IPS DF 6.9 (cell line): ENCODE data around the gene NTRK3.

Experiments used
- DNase-seq: peaks from one replicate; pipeline ENCODE4 v3.0.0-alpha.2; 2013; ENCODE audit warnings: low read depth, low spot score
- H3K27ac ChIP-seq: one replicate; pipeline ENCODE4 v1.5.1; 2013; ENCODE audit warnings: low read length, control low read depth
- H3K27me3 ChIP-seq: 2 replicates; pipeline ENCODE4 v1.6.1; 2013; ENCODE audit warnings: mild to moderate bottlenecking, low read length; ENCODE audit not compliant: control insufficient read depth, insufficient read depth
- H3K36me3 ChIP-seq: 2 replicates; pipeline ENCODE4 v1.6.1; 2013; ENCODE audit warnings: low read length; ENCODE audit not compliant: control insufficient read depth, insufficient read depth
- H3K4me1 ChIP-seq: 2 replicates; pipeline ENCODE4 v1.6.1; 2013; ENCODE audit warnings: low read length; ENCODE audit not compliant: control insufficient read depth, insufficient read depth
- H3K4me3 ChIP-seq: 2 replicates; pipeline ENCODE4 v1.5.1; 2013; ENCODE audit warnings: mild to moderate bottlenecking, low read length
- H3K9me3 ChIP-seq: 2 replicates; pipeline ENCODE4 v1.6.1; 2013; ENCODE audit warnings: low read length, inconsistent platforms; ENCODE audit not compliant: control insufficient read depth, insufficient read depth
- WGBS: extraction: QIAGEN DNeasy Blood & Tissue Kit; methylation state at CpG from one replicate; pipeline ENCODE4 v1.1.7; 2013; ENCODE audit warnings: mixed read lengths, missing lambda C conversion rate; ENCODE audit not compliant: insufficient read length, insufficient coverage; 5-methylcytosine and 5-hydroxymethylcytosine counted together

The NTRK3 gene

GRCh38 chr15:88147760-88148159 is 108.8 kb downstream of the NTRK3 start:
- WGBS, result no CpG with 5 or more reads among the region's 4 CpGs
- Histone ChIP-seq H3K4me1 (no peaks in the 10 kb centered on the region), H3K9me3 (no peaks in the 10 kb centered on the region), H3K36me3 (no peaks in the 10 kb centered on the region), H3K27ac (no peak overlapping the region), H3K27me3 (no peaks in the 10 kb centered on the region), H3K4me3 (no peak overlapping the region)
- no peak for DNase-seq

GRCh38 chr15:88144921-88145653 is 111.5 kb downstream of the NTRK3 start:
- H3K4me3 ChIP-seq, result no peak overlapping the region
- no CpG with 5 or more reads among the region's 7 CpGs for WGBS
- H3K4me1 ChIP-seq, result no peaks in the 10 kb centered on the region
- H3K36me3 ChIP-seq, result no peaks in the 10 kb centered on the region
- no peak overlapping the region for H3K27ac ChIP-seq
- no peaks in the 10 kb centered on the region for H3K9me3 ChIP-seq
- DNase-seq, result no peak
- no peaks in the 10 kb centered on the region for H3K27me3 ChIP-seq

- DNase-seq, result no peak
- no CpG with 5 or more reads among the region's 6 CpGs for WGBS
- Histone ChIP-seq H3K4me1 (no peaks in the 10 kb centered on the region), H3K4me3 (no peak overlapping the region), H3K36me3 (no peaks in the 10 kb centered on the region), H3K9me3 (no peaks in the 10 kb centered on the region), H3K27me3 (no peaks in the 10 kb centered on the region), H3K27ac (no peak overlapping the region)
Measured at GRCh38 chr15:88142121-88142520, 114.4 kb downstream of the NTRK3 start.

DNA sequence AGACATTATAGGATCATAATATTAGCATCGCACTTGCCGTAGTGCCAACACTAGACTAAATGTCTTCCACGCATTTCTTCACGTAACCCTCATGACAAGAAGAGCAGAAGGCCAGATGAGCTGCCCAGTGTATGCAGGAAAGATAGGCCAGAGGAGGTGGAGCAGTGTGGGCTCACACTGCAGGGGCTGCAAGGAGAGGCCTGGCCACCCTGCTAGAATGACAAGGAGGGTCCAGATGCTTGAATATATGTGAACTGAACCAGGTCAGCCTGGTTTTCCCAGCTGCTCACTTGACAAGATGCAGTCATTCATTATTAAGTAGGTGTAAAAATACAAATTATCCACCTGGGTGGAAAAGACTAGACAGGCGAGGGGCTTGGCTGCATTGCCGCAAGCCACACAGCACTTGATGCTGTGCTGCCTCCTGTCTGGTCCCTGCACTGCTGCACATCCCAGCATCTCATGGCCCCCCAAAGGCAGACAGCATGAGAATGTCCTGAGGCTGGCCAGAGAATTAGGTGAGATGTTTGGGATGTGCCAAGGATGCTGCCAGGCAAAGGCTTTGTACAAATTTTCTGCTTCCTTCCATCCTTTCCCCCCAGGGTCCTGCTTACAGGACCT is 115.2 kb downstream of the NTRK3 start:
- WGBS, result no CpG with 5 or more reads among the region's 6 CpGs
- no peak for DNase-seq
- Histone ChIP-seq H3K4me1 (no peaks in the 10 kb centered on the region), H3K9me3 (no peaks in the 10 kb centered on the region), H3K27me3 (no peaks in the 10 kb centered on the region), H3K4me3 (no peak overlapping the region), H3K36me3 (no peaks in the 10 kb centered on the region), H3K27ac (no peak overlapping the region)

GRCh38 chr15:88140398-88140797 is 116.1 kb downstream of the NTRK3 start:
- Histone ChIP-seq H3K4me1 (no peaks in the 10 kb centered on the region), H3K36me3 (no peaks in the 10 kb centered on the region), H3K27me3 (no peaks in the 10 kb centered on the region), H3K9me3 (no peaks in the 10 kb centered on the region), H3K4me3 (no peak overlapping the region), H3K27ac (no peak overlapping the region)
- DNase-seq, result no peak
- no CpG with 5 or more reads among the region's 4 CpGs for WGBS

GRCh38 chr15:88139936-88140335 is 116.6 kb downstream of the NTRK3 start:
- H3K27ac ChIP-seq, result no peak overlapping the region
- no peaks in the 10 kb centered on the region for H3K9me3 ChIP-seq
- no peak for DNase-seq
- H3K36me3 ChIP-seq, result no peaks in the 10 kb centered on the region
- no peaks in the 10 kb centered on the region for H3K27me3 ChIP-seq
- H3K4me3 ChIP-seq, result no peak overlapping the region
- no peaks in the 10 kb centered on the region for H3K4me1 ChIP-seq
- WGBS, result no CpG with 5 or more reads among the region's 2 CpGs

GRCh38 chr15:88133795-88134194 is 122.7 kb downstream of the NTRK3 start:
- Histone ChIP-seq H3K36me3 (no peaks in the 10 kb centered on the region), H3K27ac (no peak overlapping the region), H3K4me3 (no peak overlapping the region), H3K9me3 (no peaks in the 10 kb centered on the region), H3K27me3 (no peaks in the 10 kb centered on the region), H3K4me1 (no peaks in the 10 kb centered on the region)
- no CpG with 5 or more reads among the region's 6 CpGs for WGBS
- DNase-seq, result no peak

- no CpG with 5 or more reads among the region's 4 CpGs for WGBS
- H3K27me3 ChIP-seq, result no peaks in the 10 kb centered on the region
- H3K9me3 ChIP-seq, result no peaks in the 10 kb centered on the region
- H3K27ac ChIP-seq, result no peak overlapping the region
- H3K4me1 ChIP-seq, result no peaks in the 10 kb centered on the region
- H3K4me3 ChIP-seq, result no peak overlapping the region
- DNase-seq, result no peak
- no peaks in the 10 kb centered on the region for H3K36me3 ChIP-seq
Measured at GRCh38 chr15:88132499-88132898, 124.0 kb downstream of the NTRK3 start.

DNA sequence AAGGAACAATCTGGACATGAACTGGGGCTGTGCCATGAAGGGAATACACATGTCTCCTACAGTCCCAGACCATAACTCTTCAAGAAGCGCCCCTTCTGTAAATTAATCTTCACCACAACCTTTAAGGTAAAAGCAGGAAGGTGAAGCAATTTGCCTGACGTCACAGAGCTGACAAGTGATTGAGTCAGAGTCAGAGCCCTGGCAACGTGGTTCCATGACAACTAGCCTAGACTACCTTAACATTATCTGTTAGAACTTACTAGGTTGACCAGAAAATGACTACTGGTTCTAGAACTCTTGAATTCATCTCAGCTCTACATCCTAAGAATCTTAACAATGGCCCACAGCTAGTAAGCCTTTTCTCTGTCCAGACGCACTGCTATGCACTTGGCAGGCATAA is 124.6 kb downstream of the NTRK3 start:
- WGBS, result no CpG with 5 or more reads among the region's 4 CpGs
- Histone ChIP-seq H3K9me3 (no peaks in the 10 kb centered on the region), H3K36me3 (no peaks in the 10 kb centered on the region), H3K4me1 (no peaks in the 10 kb centered on the region), H3K27ac (no peak overlapping the region), H3K27me3 (no peaks in the 10 kb centered on the region), H3K4me3 (no peak overlapping the region)
- no peak for DNase-seq

GRCh38 chr15:88127432-88127790 is 129.1 kb downstream of the NTRK3 start:
- Histone ChIP-seq H3K27ac (no peak overlapping the region), H3K9me3 (no peaks in the 10 kb centered on the region), H3K4me1 (peaks cover 3% of the 10 kb centered on the region; the same call in 1 of the 2 replicates), H3K4me3 (no peak overlapping the region), H3K27me3 (no peaks in the 10 kb centered on the region), H3K36me3 (no peaks in the 10 kb centered on the region)
- no peak for DNase-seq
